Gastroesophageal sphincter (tissue), 4 donors: ENCODE measurements around the gene GLTP. TPM values are rescaled to one million over a fixed set of nuclear protein-coding genes. Genes with fewer than 3 reads are reported as not detected.

Source experiments
- ATAC-seq: fragments of 150-250 bp; one replicate; pipeline ENCODE4 v1.9.1; 2016; ENCODE audit warnings: mild to moderate bottlenecking, moderate library complexity
- H3K27ac ChIP-seq, 4 donors: fragments of 200-600 bp; sonication (generic) in 3 of 4; 1 replicate in 3 of 4; 2 replicates in 1 of 4; pipeline ENCODE4 v1.5.1; 2016 to 2019
- H3K27me3 ChIP-seq: fragments of 200-600 bp; sonication (generic); one replicate; pipeline ENCODE4 v1.5.1; 2019
- H3K36me3 ChIP-seq, 2 donors: fragments of 200-600 bp; sonication (generic); one replicate each; pipeline ENCODE4 v1.5.1; 2019; ENCODE audit warnings: control low read depth in 1 of 2
- H3K4me1 ChIP-seq, 3 donors: fragments of 200-600 bp; sonication (generic); 1 replicate in 2 of 3; 2 replicates in 1 of 3; pipeline ENCODE4 v1.5.1; 2016 to 2019; ENCODE audit warnings: control low read depth in 2 of 3
- H3K4me3 ChIP-seq, 2 donors: fragments of 200-600 bp; sonication (generic); one replicate each; pipeline ENCODE4 v1.5.1; 2019; ENCODE audit warnings: mild to moderate bottlenecking in 1 of 2, moderate library complexity in 1 of 2
- H3K9me3 ChIP-seq, 3 donors: fragments of 200-600 bp; sonication (generic); one replicate each; pipeline ENCODE4 v1.5.1; 2017 to 2019; ENCODE audit warnings: control low read depth in 2 of 3
- EP300 ChIP-seq: sonication (generic); formaldehyde crosslinking; IDR thresholded peaks from one replicate; pipeline ENCODE4 v1.6.1; 2017; ENCODE audit warnings: antibody characterized with exemption, mild to moderate bottlenecking
- POLR2A ChIP-seq, 2 donors: fragments of 450-650 bp; IDR thresholded peaks; one replicate each; pipeline ENCODE4 v1.6.1; 2017; ENCODE audit warnings: antibody characterized with exemption in 2 of 2, mild to moderate bottlenecking in 2 of 2, moderate library complexity in 1 of 2
- POLR2AphosphoS5 ChIP-seq: sonication (generic); formaldehyde crosslinking; IDR thresholded peaks from one replicate; pipeline ENCODE4 v1.6.1; 2017; ENCODE audit warnings: antibody characterized with exemption
- WGBS, 2 donors: methylation state at CpG; one replicate each; pipeline ENCODE4 v1.1.5; 2018; ENCODE audit warnings: low coverage in 1 of 2; 5-methylcytosine and 5-hydroxymethylcytosine counted together
- total RNA-seq, 4 donors: library from RNA; depleted of rRNA; stranded (reverse); fragments of >200 nt; gene quantifications; one replicate each; pipeline ENCODE4 v1.1.0, GENCODE V29; 2016
- TF ChIP-seq, protein P1 (sequence below), 4 experiments: fragments of 200-600 bp in 2 of 4; fragments of 450-650 bp in 2 of 4; sonication (generic) in 1 of 4; IDR thresholded peaks; one replicate each; pipeline ENCODE4 v1.5.1; 2017 to 2019; ENCODE audit warnings: antibody characterized with exemption in 4 of 4, mild to moderate bottlenecking in 2 of 4, moderate library complexity in 2 of 4

GLTP gene
- total RNA-seq, 4 donors from 2014 or later: 35.2 to 70.3 (median 51.8) TPM

DNA sequence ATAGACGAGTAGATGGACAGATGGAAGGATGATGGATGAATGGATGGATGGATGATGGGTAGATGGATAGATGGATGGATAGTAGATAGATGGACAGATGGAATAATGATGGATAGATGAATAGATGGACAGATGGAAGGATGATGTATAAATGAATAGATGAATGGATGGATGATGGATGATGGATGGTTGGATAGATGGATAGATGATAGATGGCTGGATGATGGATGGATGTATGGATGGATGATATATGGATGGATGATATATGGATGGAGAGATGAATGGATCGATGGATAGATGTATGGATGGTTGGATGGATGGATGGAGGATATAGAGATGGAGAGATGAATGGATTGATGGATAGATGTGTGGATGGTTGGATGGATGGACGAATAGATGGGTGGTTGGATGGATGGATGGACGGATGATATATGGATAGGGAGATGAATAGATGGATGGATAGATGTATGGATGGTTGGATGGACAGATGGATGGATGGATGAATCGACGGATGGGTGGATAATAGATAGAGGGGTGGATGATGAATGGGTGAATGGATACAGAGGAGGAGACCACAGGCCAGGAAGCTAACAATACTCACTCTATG lies 66.4 kb downstream of the GLTP start:
- Histone ChIP-seq H3K36me3 (no peaks in the 10 kb centered on the region), H3K4me3 (no peak overlapping the region), H3K4me1 (no peaks in the 10 kb centered on the region), H3K27me3 (peaks cover 44% of the 10 kb centered on the region), H3K27ac (no peak overlapping the region), H3K9me3 (no peaks in the 10 kb centered on the region)
- 87 to 92% methylated on average over 6 of the region's 6 CpGs for WGBS, 2 donors
- no peak for ATAC-seq
- TF ChIP-seq EP300: no peak
- no peak for TF ChIP-seq POLR2A (IDR thresholded peaks at IDR 0.05)
- TF ChIP-seq, protein P1, sequence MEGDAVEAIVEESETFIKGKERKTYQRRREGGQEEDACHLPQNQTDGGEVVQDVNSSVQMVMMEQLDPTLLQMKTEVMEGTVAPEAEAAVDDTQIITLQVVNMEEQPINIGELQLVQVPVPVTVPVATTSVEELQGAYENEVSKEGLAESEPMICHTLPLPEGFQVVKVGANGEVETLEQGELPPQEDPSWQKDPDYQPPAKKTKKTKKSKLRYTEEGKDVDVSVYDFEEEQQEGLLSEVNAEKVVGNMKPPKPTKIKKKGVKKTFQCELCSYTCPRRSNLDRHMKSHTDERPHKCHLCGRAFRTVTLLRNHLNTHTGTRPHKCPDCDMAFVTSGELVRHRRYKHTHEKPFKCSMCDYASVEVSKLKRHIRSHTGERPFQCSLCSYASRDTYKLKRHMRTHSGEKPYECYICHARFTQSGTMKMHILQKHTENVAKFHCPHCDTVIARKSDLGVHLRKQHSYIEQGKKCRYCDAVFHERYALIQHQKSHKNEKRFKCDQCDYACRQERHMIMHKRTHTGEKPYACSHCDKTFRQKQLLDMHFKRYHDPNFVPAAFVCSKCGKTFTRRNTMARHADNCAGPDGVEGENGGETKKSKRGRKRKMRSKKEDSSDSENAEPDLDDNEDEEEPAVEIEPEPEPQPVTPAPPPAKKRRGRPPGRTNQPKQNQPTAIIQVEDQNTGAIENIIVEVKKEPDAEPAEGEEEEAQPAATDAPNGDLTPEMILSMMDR (IDR thresholded peaks at IDR 0.05): no peak
- TF ChIP-seq POLR2AphosphoS5: no peak

DNA sequence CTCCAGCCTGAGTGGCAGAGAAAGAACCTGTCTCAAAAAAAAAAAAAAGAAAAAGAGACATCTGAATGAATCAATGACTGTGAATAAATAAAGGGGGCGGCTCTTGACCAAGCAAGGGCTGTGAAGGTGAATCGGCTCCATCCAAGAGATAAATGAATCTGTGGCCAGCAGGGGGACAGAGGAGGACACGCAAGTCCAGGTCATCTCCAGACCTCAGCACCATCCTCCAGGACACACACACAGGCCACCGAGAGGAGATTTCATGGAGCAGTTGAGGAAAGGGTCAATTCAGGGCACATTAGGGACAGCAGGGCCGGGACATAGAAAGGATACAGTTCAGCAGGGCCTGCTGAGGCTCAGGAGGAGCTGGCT lies 68.7 kb downstream of the GLTP start:
- no peak overlapping the region for H3K27ac ChIP-seq
- no peaks in the 10 kb centered on the region for H3K36me3 ChIP-seq
- TF ChIP-seq POLR2AphosphoS5 (no peak), POLR2A (IDR thresholded peaks at IDR 0.05) (no peak), EP300 (no peak)
- TF ChIP-seq, protein P1 (IDR thresholded peaks at IDR 0.05): no peak
- ATAC-seq: no peak
- 71 to 100% methylated on average over 1 to 5 of the region's 5 CpGs for WGBS, 2 donors
- H3K4me1 ChIP-seq: no peaks in the 10 kb centered on the region
- H3K4me3 ChIP-seq: no peak overlapping the region
- peaks cover 23% of the 10 kb centered on the region for H3K27me3 ChIP-seq
- H3K9me3 ChIP-seq: no peaks in the 10 kb centered on the region

DNA sequence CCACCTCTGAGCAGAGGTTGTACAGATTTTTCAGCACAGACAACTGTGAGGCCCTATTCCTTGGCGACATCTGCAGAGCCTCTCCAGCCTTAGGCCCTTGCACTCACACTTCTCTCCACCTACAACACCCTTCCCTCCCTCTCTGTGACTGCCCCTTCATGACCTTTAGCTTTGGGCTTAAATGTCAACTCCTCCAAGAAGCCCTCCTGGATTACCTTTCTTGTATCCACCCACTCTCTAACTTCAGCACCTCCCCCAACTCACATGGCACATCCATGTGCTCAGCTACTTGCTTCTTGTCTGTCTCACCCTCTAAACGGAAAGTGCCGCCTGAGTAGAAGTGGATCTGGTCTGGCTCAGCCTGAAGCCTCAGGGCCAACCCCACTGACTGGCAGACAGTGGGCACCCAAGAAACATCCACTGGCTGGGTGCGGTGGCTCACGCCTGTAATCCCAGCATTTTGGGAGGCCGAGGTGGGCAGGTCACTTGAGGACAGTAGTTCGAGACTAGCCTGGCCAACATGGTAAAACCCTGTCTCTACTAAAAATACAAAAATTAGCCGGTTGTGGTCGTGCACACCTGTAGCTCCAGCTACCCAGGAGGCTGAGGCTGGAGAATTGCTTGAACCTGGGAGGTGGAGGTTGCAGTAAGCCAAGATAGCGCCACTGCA lies 69.3 kb downstream of the GLTP start:
- no peaks in the 10 kb centered on the region for H3K9me3 ChIP-seq
- H3K4me1 ChIP-seq: no peaks in the 10 kb centered on the region
- TF ChIP-seq, protein P1 (IDR thresholded peaks at IDR 0.05): no peak
- TF ChIP-seq POLR2AphosphoS5 (no peak), POLR2A (IDR thresholded peaks at IDR 0.05) (no peak), EP300 (no peak)
- peaks cover 23% of the 10 kb centered on the region for H3K27me3 ChIP-seq
- 93 to 100% methylated on average over 1 to 4 of the region's 10 CpGs for whole genome bisulfite sequencing, 2 donors
- H3K36me3 ChIP-seq: no peaks in the 10 kb centered on the region
- no peak overlapping the region for H3K27ac ChIP-seq
- H3K4me3 ChIP-seq: no peak overlapping the region
- ATAC-seq: no peak

DNA sequence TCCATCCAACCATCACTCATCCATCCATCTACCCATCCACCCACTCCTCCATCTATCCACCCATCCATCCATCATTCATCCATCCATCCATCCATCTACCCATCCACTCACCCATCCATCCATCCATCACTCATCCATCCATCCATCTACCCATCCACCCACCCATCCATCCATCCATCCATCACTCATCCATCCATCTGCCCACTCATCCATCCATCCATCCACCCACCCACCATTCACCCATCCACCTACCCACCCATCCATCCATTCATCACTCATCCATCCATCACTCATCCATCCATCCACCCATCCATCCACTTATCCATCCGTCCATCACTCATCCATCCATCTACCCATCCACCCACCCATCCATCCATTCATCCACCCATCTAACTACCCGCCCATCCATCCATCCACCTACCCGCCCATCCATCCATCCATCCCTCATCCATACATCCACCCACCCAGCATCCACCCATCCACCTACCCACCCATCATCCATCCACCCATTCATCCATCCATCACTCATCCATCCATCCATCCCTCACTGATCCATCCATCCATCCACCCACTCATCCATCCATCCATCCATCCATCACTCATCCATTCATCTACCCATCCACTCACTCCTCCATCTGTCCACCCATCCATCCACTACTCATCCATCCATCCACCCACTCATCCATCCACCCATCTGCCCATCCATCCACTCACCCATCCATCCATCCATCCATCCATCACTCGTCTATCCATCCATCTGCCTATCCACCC lies 71.3 kb downstream of the GLTP start:
- H3K27ac ChIP-seq: no peak overlapping the region
- H3K36me3 ChIP-seq: no peaks in the 10 kb centered on the region
- WGBS, 2 donors: 75 to 92% methylated on average over 4 of the region's 4 CpGs
- no peak overlapping the region for H3K4me3 ChIP-seq
- no peaks in the 10 kb centered on the region for H3K9me3 ChIP-seq
- ATAC-seq: no peak
- H3K27me3 ChIP-seq: peaks cover 16% of the 10 kb centered on the region
- H3K4me1 ChIP-seq: peaks cover 0 to 3% (median 0%) of the 10 kb centered on the region in 3 donors
- TF ChIP-seq EP300: no peak
- no peak for TF ChIP-seq POLR2A (IDR thresholded peaks at IDR 0.05)
- TF ChIP-seq POLR2AphosphoS5: no peak
- TF ChIP-seq, protein P1 (IDR thresholded peaks at IDR 0.05): no peak
